H9 (cell line): Measurements from ENCODE around the gene CALN1. TPM values are rescaled to one million over a fixed set of nuclear protein-coding genes. Genes with fewer than 3 reads are reported as not detected.

Experiments used
- DNase-seq: peaks from one replicate; pipeline ENCODE4 v3.0.0-alpha.2; 2017
- H2AFZ ChIP-seq: one replicate; pipeline ENCODE4 v1.6.1; 2013; ENCODE audit warnings: mild to moderate bottlenecking, low read length, control low read depth, moderate library complexity
- H2AK5ac ChIP-seq: 2 replicates; pipeline ENCODE4 v1.6.1; 2013; ENCODE audit warnings: low read length, control low read depth, mixed read lengths; ENCODE audit not compliant: insufficient read length
- H2BK120ac ChIP-seq: one replicate; pipeline ENCODE4 v1.6.1; 2013; ENCODE audit warnings: low read depth, mild to moderate bottlenecking, low read length, control low read depth, inconsistent platforms; ENCODE audit not compliant: poor library complexity, severe bottlenecking
- H2BK12ac ChIP-seq: 2 replicates; pipeline ENCODE4 v1.6.1; 2013; ENCODE audit warnings: low read length, control low read depth, mixed read lengths, low read depth; ENCODE audit not compliant: insufficient read length
- H2BK15ac ChIP-seq: 2 replicates; pipeline ENCODE4 v1.6.1; 2013; ENCODE audit warnings: low read depth, low read length, control low read depth
- H2BK20ac ChIP-seq: one replicate; pipeline ENCODE4 v1.6.1; 2013; ENCODE audit warnings: low read depth, mild to moderate bottlenecking, low read length, control low read depth, inconsistent platforms; ENCODE audit not compliant: poor library complexity, severe bottlenecking
- H2BK5ac ChIP-seq: 2 replicates; pipeline ENCODE4 v1.6.1; 2013; ENCODE audit warnings: low read length, control low read depth, mixed read lengths; ENCODE audit not compliant: insufficient read length
- H3K14ac ChIP-seq: 2 replicates; pipeline ENCODE4 v1.6.1; 2013; ENCODE audit warnings: low read length, control low read depth; ENCODE audit not compliant: insufficient read depth
- H3K18ac ChIP-seq: 2 replicates; pipeline ENCODE4 v1.6.1; 2013; ENCODE audit warnings: low read depth, mild to moderate bottlenecking, mixed read lengths, low read length, control low read depth; ENCODE audit not compliant: insufficient read length
- H3K23ac ChIP-seq: 2 replicates; pipeline ENCODE4 v1.6.1; 2013; ENCODE audit warnings: low read length, control low read depth, mixed read lengths, low read depth; ENCODE audit not compliant: insufficient read length
- H3K23me2 ChIP-seq: 2 replicates; pipeline ENCODE4 v1.6.1; 2013; ENCODE audit warnings: low read depth, mild to moderate bottlenecking, mixed read lengths, low read length, control low read depth; ENCODE audit not compliant: insufficient read length, poor library complexity, severe bottlenecking
- H3K27ac ChIP-seq: 2 replicates; pipeline ENCODE4 v1.5.1; 2013; ENCODE audit warnings: low read length, control low read depth, mixed read lengths, low read depth; ENCODE audit not compliant: insufficient read length
- H3K27me3 ChIP-seq: 2 replicates; pipeline ENCODE4 v1.6.1; 2013; ENCODE audit warnings: low read length, control low read depth, inconsistent platforms; ENCODE audit not compliant: insufficient read depth
- H3K4ac ChIP-seq: 2 replicates; pipeline ENCODE4 v1.6.1; 2013; ENCODE audit warnings: low read depth, mild to moderate bottlenecking, control low read depth, inconsistent platforms, low read length, moderate library complexity
- H3K4me1 ChIP-seq: 2 replicates; pipeline ENCODE4 v1.6.1; 2013; ENCODE audit warnings: low read length, control low read depth, inconsistent platforms; ENCODE audit not compliant: insufficient read depth
- H3K4me2 ChIP-seq: 2 replicates; pipeline ENCODE4 v1.6.1; 2013; ENCODE audit warnings: low read length, control low read depth, mixed read lengths; ENCODE audit not compliant: insufficient read length, insufficient read depth
- H3K56ac ChIP-seq: 2 replicates; pipeline ENCODE4 v1.6.1; 2013; ENCODE audit warnings: low read depth, mild to moderate bottlenecking, mixed read lengths, low read length, control low read depth; ENCODE audit not compliant: insufficient read length
- H3K79me1 ChIP-seq: 2 replicates; pipeline ENCODE4 v1.6.1; 2013; ENCODE audit warnings: low read depth, mild to moderate bottlenecking, moderate library complexity, low read length, control low read depth, inconsistent platforms; ENCODE audit not compliant: insufficient read depth, poor library complexity, severe bottlenecking
- H3K79me2 ChIP-seq: 2 replicates; pipeline ENCODE4 v1.6.1; 2013; ENCODE audit warnings: low read length, control low read depth, inconsistent platforms; ENCODE audit not compliant: insufficient read depth
- H3K9ac ChIP-seq: 2 replicates; pipeline ENCODE4 v1.6.1; 2013; ENCODE audit warnings: low read length, control low read depth, mixed read lengths; ENCODE audit not compliant: insufficient read length; ENCODE audit errors: extremely low read depth
- H3K9me3 ChIP-seq: one replicate; pipeline ENCODE4 v1.6.1; 2013; ENCODE audit warnings: low read depth, low read length, inconsistent platforms; ENCODE audit not compliant: control insufficient read depth
- H3T11ph ChIP-seq: one replicate; pipeline ENCODE4 v1.6.1; 2013; ENCODE audit warnings: mild to moderate bottlenecking, low read length, control low read depth, inconsistent platforms
- H4K20me1 ChIP-seq: one replicate; pipeline ENCODE4 v1.6.1; 2013; ENCODE audit not compliant: control insufficient read depth, insufficient read length, insufficient read depth
- H4K5ac ChIP-seq: 2 replicates; pipeline ENCODE4 v1.6.1; 2013; ENCODE audit warnings: low read depth, mild to moderate bottlenecking, mixed read lengths, low read length, control low read depth; ENCODE audit not compliant: insufficient read length
- H4K8ac ChIP-seq: replicated peaks from 2 replicates; pipeline ENCODE4 v1.6.1; 2013; ENCODE audit warnings: low read length, control low read depth, mixed read lengths, low read depth; ENCODE audit not compliant: insufficient read length
- H4K91ac ChIP-seq: 2 replicates; pipeline ENCODE4 v1.6.1; 2013; ENCODE audit warnings: low read depth, mild to moderate bottlenecking, moderate library complexity, mixed read lengths, low read length, control low read depth; ENCODE audit not compliant: insufficient read length
- H3K27ac Mint-ChIP-seq, 3 experiments: 2 replicates in 2 of 3; 3 replicates in 1 of 3; pipeline ENCODE4 v1.8.0; 2020 to 2021; ENCODE audit warnings: mixed read lengths in 3 of 3, mild to moderate bottlenecking in 1 of 3, moderate library complexity in 1 of 3
- H3K27me3 Mint-ChIP-seq: 2 replicates; pipeline ENCODE4 v1.8.0; 2021; ENCODE audit warnings: low read depth, mild to moderate bottlenecking, moderate library complexity, mixed read lengths
- H3K36me3 Mint-ChIP-seq, 3 experiments: 2 replicates in 2 of 3; 3 replicates in 1 of 3; pipeline ENCODE4 v1.8.0; 2020 to 2021; ENCODE audit warnings: low read depth in 3 of 3, mixed read lengths in 3 of 3; ENCODE audit not compliant: insufficient read depth in 1 of 3
- H3K4me1 Mint-ChIP-seq, 2 experiments: 2 replicates each; pipeline ENCODE4 v1.8.0; 2020; ENCODE audit warnings: mixed read lengths in 2 of 2
- H3K4me3 Mint-ChIP-seq, 2 experiments: 2 replicates in 1 of 2; 3 replicates in 1 of 2; pipeline ENCODE4 v1.8.0; 2020 to 2021; ENCODE audit warnings: mild to moderate bottlenecking in 2 of 2, mixed read lengths in 2 of 2, moderate library complexity in 1 of 2
- H3K9me3 Mint-ChIP-seq, 2 experiments: 2 replicates in 1 of 2; 3 replicates in 1 of 2; pipeline ENCODE4 v1.8.0; 2020; ENCODE audit warnings: mild to moderate bottlenecking in 2 of 2, mixed read lengths in 2 of 2, moderate library complexity in 1 of 2
- WGBS: extraction: QIAGEN DNeasy Blood & Tissue Kit; methylation state at CpG from one replicate; pipeline ENCODE4 v1.1.7; 2013; ENCODE audit warnings: missing lambda C conversion rate, low lambda C conversion rate, mixed read lengths; ENCODE audit not compliant: insufficient read length; ENCODE audit errors: extremely low coverage; 5-methylcytosine and 5-hydroxymethylcytosine counted together
- total RNA-seq: library from RNA; stranded (reverse); gene quantifications from 2 replicates; pipeline ENCODE4 v1.2.1, GENCODE V29; 2021
- TF ChIP-seq, protein P1 (sequence below): fragments of 200-600 bp; sonication (generic); conservative IDR thresholded peaks from 3 replicates; pipeline ENCODE4 v1.8.0; 2021; ENCODE audit warnings: antibody characterized with exemption, mild to moderate bottlenecking

Gene CALN1
- total RNA-seq, 1 experiment from 2014 or later = 2.8 TPM

DNA sequence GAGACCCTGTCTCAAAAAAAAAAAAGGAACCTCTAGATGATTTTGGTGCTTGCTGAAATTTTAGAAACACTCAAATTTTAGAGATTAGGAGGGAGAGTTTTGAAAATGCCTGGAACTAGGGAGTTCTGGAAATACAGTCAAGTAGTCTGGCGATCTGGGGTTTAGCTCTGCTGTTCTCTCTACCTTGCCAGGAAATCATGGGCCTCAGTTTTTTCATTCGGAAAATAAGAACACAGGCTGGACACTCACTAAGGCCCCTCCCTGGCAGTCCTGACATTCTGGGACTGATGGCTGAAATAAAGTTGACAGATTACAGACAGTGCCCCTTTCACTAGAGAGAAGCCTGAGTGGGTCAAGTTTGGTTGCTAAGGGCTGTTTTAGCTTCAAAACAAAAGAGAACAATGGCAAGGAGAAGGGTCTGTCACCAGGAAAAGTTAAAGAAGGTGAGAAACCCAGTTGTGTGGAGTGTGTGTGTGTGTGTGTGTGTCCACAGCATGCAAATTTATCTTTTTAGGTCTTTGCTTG, 25.0 kb upstream of the CALN1 start:
- Histone ChIP-seq H3T11ph (no peak overlapping the region), H4K20me1 (no peaks in the 10 kb centered on the region), H3K9me3 (no peaks in the 10 kb centered on the region), H4K91ac (no peak overlapping the region), H3K27ac (no peak overlapping the region), H3K79me2 (no peaks in the 10 kb centered on the region), H3K4ac (no peak overlapping the region), H2BK15ac (no peak overlapping the region), H2BK5ac (no peak overlapping the region), H2AK5ac (no peak overlapping the region), H3K27me3 (no peaks in the 10 kb centered on the region), H2BK20ac (no peak overlapping the region), H3K18ac (no peak overlapping the region), H3K14ac (no peak overlapping the region), H4K5ac (no peak overlapping the region), H3K23ac (no peak overlapping the region), H3K4me1 (no peaks in the 10 kb centered on the region), H2BK12ac (no peak overlapping the region), H3K9ac (no peak overlapping the region), H2AFZ (no peak overlapping the region), H3K23me2 (no peaks in the 10 kb centered on the region), H3K56ac (no peak overlapping the region), H3K4me2 (no peak overlapping the region), H4K8ac (no peak overlapping the region), H2BK120ac (no peak overlapping the region), H3K79me1 (no peaks in the 10 kb centered on the region)
- H3K27me3 Mint-ChIP-seq = peaks cover 7% of the 10 kb centered on the region
- H3K36me3 Mint-ChIP-seq = no peaks in the 10 kb centered on the region
- H3K4me3 Mint-ChIP-seq = no peak overlapping the region
- H3K4me1 Mint-ChIP-seq = peaks cover 0 to 3% of the 10 kb centered on the region in 2 experiments; a peak in 2 of 4 replicates
- no peak overlapping the region; a peak in 1 of 7 replicates for H3K27ac Mint-ChIP-seq
- WGBS = no CpG with 5 or more reads among the region's 2 CpGs
- TF ChIP-seq, protein P1, sequence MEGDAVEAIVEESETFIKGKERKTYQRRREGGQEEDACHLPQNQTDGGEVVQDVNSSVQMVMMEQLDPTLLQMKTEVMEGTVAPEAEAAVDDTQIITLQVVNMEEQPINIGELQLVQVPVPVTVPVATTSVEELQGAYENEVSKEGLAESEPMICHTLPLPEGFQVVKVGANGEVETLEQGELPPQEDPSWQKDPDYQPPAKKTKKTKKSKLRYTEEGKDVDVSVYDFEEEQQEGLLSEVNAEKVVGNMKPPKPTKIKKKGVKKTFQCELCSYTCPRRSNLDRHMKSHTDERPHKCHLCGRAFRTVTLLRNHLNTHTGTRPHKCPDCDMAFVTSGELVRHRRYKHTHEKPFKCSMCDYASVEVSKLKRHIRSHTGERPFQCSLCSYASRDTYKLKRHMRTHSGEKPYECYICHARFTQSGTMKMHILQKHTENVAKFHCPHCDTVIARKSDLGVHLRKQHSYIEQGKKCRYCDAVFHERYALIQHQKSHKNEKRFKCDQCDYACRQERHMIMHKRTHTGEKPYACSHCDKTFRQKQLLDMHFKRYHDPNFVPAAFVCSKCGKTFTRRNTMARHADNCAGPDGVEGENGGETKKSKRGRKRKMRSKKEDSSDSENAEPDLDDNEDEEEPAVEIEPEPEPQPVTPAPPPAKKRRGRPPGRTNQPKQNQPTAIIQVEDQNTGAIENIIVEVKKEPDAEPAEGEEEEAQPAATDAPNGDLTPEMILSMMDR = no peak
- H3K9me3 Mint-ChIP-seq = no peaks in the 10 kb centered on the region
- DNase-seq = no peak
